GM18502 (cell line): ENCODE data around the gene VIT.
"Not testable (repeated sequence)": the region's sequence is repeated elsewhere in the genome, so short reads cannot be mapped to it uniquely, and the experiment has no call there.

Source experiments
- ATAC-seq: cut with Tn5 transposase; IDR thresholded peaks from one replicate; pipeline ENCODE4 v1.9.1; 2021; ENCODE audit warnings: mild to moderate bottlenecking; ENCODE audit not compliant: unreplicated experiment, poor library complexity

VIT gene

GRCh38 chr2:36677996-36678605 is 18.4 kb upstream of the VIT start:
- no peak for ATAC-seq

- no peak for ATAC-seq
Measured at GRCh38 chr2:36678856-36679255, 17.7 kb upstream of the VIT start.

- ATAC-seq: no peak
Measured at GRCh38 chr2:36680012-36680411, 16.5 kb upstream of the VIT start.

- no peak for ATAC-seq
Measured at GRCh38 chr2:36682562-36682961, 13.9 kb upstream of the VIT start.

- no peak for ATAC-seq
Measured at GRCh38 chr2:36683002-36683401, 13.5 kb upstream of the VIT start.

- ATAC-seq: not testable (repeated sequence)
Measured at GRCh38 chr2:36688291-36688690, 8.2 kb upstream of the VIT start.

- ATAC-seq: not testable (repeated sequence)
Measured at GRCh38 chr2:36689013-36689412, 7.5 kb upstream of the VIT start.

GRCh38 chr2:36692121-36692520 is 4.4 kb upstream of the VIT start:
- ATAC-seq: no peak

- ATAC-seq: no peak
Measured at GRCh38 chr2:36693825-36694224, 2.7 kb upstream of the VIT start.

- ATAC-seq: no peak
Measured at GRCh38 chr2:36695746-36696415, 626 bp upstream of the VIT start.

GRCh38 chr2:36697424-36698066 is 1.0 kb downstream of the VIT start:
- no peak for ATAC-seq

- no peak for ATAC-seq
Measured at GRCh38 chr2:36698993-36699392, 2.5 kb downstream of the VIT start.

GRCh38 chr2:36700311-36700710 is 3.8 kb downstream of the VIT start:
- no peak for ATAC-seq

- ATAC-seq: no peak
Measured at GRCh38 chr2:36701391-36701795, 4.9 kb downstream of the VIT start.

- ATAC-seq: no peak
Measured at GRCh38 chr2:36701918-36702317, 5.4 kb downstream of the VIT start.

GRCh38 chr2:36702781-36703180 is 6.3 kb downstream of the VIT start:
- no peak for ATAC-seq

- no peak for ATAC-seq
Measured at GRCh38 chr2:36704475-36705150, 8.1 kb downstream of the VIT start.

- ATAC-seq: no peak
Measured at GRCh38 chr2:36705326-36706020, 9.0 kb downstream of the VIT start.

- no peak for ATAC-seq
Measured at GRCh38 chr2:36706021-36706876, 9.7 kb downstream of the VIT start.

- no peak for ATAC-seq
Measured at GRCh38 chr2:36707050-36707449, 10.5 kb downstream of the VIT start.
